ENCODE data around the gene ZSCAN12.
"Not testable (repeated sequence)": the region's sequence is repeated elsewhere in the genome, so short reads cannot be mapped to it uniquely, and the experiment has no call there.

The ZSCAN12 gene

GRCh38 chr6:28393912-28394662 is 5.5 kb downstream of the ZSCAN12 start:
- no peak for DNase-seq

DNA sequence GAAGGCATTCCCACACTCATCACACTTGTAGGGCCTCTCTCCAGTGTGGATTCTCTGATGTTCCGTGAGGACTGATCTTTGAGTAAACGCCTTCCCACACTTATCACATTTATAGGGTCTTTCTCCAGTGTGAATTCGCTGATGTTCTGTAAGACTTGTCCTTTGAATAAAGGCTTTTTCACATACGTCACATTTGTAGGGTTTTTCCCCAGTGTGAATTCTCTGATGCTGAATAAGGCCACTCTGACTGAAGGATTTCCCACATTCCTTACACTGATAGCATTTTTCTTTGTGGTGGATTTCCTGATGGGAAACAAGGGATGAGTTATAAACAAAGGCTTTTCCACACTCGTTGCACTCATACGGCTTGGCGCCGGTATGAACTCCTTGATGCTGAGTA is 8.9 kb downstream of the ZSCAN12 start:
- DNase-seq = no peak

- DNase-seq = no peak
Observed at GRCh38 chr6:28384143-28384533, 15.4 kb downstream of the ZSCAN12 start.

GRCh38 chr6:28383235-28384142 is 16.1 kb downstream of the ZSCAN12 start:
- DNase-seq = peak; percentile 63

DNA sequence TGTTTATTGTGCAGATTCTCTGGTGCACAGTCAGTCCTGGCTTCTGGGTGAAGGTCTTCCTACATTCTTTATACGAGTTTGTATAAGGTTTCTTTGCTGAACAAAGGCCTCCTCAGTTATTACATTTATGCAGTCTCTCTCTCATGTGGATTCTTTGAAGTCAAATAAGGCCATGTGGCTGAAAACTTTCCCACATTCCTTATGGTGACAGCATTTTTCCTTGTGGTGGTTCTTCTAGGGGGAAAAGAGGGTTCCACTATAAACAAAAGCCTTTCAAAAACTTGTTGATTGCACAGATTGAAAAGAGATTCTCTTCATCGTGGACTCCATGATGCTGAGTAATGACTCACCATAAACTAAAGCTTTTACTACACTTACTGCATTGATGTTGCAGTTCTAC is 19.2 kb downstream of the ZSCAN12 start:
- DNase-seq = no peak

- DNase-seq = no peak
Observed at GRCh38 chr6:28378644-28379043, 20.9 kb downstream of the ZSCAN12 start.

- DNase-seq = no peak
Observed at GRCh38 chr6:28377879-28378278, 21.7 kb downstream of the ZSCAN12 start.

DNA sequence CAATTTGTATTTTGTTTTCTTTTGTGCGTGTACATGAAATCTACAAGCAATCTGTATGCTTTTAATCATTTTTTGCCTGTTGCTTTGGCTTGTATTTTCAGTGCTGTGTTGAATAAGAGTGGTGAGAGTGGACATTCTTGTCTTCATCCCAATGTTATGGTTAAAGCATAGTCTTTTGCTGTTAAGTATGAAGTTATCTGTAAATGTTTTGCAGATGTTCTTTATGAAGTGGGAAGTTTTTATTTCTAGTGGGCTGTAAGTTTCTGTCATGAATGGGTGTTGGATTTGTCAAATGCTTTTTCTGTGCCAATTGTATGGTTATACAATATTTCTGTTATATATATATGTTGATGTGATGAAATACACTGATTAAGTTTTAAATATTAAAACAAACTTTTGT is 25.6 kb downstream of the ZSCAN12 start:
- DNase-seq = no peak

DNA sequence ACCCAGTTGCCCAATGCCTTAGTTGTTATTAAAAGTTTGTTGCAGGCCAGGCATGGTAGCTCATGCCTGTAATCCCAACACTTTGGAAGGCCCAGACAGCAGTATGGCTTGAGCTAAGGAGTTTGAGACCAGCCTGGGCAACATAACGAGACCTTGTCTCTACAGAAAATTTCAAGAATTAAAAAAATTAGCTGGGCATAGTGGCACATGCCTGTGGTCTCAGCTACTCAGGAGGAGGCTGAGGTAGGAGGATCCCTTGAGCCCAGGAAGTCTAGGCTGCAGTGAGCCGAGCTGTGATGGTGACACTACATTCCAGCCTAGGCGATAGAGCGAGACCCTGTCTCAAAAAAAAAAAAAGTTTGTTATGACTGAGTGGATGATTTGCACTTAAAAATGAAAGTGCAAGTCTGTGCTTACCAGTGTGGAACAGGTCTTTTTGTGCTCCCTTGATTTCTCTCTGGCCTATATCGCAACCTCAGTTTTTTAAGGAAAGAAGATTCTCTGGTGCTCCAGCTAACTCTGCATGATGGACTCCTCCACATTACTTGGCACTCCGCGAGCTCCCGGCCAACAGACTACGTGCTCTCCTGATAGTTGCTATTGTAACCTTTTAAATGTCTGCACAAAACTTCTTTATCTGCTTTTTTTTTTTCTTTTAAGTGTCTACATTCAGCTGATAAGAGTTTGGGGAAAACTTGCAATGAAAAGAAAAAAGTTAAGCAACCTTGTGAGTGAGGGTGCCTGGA is 27.7 kb downstream of the ZSCAN12 start:
- DNase-seq = no peak

- DNase-seq = no peak
Observed at GRCh38 chr6:28371280-28371679, 28.3 kb downstream of the ZSCAN12 start.

DNA sequence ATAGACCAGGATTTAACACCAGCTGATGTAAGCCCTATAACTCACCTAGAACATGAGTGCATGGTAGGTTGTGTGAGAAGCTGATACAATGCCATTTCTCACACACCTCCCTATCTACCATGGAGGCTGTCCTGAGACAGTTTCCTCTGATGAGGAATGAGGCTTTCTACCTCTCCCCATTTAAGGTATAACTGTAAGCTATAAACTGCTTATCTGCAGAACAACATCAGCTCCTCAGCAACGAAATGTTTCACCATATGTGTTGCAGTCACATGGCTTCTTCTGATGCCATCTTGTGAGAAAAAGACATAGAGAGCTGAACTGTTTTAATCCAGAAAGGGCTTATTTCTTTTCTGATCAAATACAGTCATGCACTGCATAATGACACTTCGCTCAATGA is 29.1 kb downstream of the ZSCAN12 start:
- DNase-seq = no peak

- DNase-seq = no peak
Observed at GRCh38 chr6:28369463-28369862, 30.1 kb downstream of the ZSCAN12 start.

DNA sequence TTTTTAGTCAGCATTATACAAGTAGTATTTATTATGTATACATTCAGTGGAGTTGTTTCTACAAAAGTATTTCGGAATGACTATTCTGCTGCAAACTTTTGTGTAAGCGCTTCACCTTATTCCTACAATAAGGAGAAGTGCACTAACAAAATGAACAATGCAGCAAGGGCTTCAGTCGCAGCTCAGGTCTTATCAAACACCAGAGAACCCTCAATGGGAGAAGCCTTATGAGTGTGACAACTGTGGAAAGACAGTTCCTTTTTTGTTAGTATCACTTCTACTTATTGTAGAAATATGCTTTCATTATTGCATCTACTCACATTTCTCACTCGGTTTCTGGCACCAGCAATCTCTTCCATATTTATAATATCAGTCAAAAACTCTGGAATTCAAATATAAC is 31.0 kb downstream of the ZSCAN12 start:
- no peak for DNase-seq

DNA sequence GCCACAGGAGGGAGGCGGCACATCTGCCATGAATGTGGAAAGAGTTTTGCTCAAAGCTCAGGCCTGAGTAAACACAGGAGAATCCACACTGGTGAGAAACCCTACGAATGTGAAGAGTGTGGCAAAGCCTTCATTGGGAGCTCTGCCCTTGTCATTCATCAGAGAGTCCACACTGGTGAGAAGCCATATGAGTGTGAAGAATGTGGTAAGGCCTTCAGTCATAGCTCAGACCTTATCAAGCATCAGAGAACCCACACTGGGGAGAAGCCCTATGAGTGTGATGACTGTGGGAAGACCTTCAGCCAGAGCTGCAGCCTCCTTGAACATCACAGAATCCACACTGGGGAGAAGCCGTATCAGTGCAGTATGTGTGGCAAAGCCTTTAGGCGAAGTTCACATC is 34.0 kb downstream of the ZSCAN12 start:
- DNase-seq = not testable (repeated sequence)

DNA sequence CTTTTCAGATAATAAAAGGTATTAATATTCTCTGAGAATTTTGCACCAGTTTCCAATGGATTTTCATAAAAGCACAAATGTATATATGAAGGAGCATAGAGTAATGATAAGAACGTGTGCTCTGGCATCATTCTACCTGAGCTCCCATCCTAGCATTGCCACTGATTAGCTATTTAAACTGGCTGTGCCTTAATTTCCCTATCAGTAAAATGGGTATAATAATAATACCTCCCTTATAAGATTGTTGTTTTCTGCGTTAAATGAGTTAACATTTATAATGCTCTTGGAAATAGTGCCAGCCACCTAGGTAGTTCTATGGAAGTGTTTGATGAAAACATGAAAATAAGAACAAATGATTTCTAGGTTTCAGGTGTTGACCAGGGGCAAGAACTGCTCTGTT is 38.6 kb downstream of the ZSCAN12 start:
- DNase-seq = no peak

- DNase-seq = not testable (repeated sequence)
Observed at GRCh38 chr6:28359562-28359961, 40.0 kb downstream of the ZSCAN12 start.

DNA sequence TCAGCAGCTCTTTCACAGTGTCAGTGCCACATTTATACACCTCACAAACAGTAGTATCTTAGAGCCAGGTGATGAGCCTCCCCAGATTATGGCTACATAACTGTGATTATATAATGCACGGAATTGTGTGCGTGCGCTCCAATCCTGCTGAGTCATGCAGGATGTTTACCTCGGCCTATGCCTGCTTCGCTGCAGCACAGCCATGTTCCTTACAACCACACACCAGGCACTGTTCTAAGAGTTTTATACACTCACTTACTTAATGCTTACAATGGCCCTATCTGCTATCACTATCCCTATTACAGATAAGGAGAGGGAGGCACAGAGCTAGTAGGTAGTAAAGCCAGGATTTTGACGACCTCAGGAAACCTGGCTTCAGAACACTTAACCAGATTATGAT is 42.5 kb downstream of the ZSCAN12 start:
- no peak for DNase-seq

GRCh38 chr6:28356666-28357020 is 42.9 kb downstream of the ZSCAN12 start:
- DNase-seq = no peak

DNA sequence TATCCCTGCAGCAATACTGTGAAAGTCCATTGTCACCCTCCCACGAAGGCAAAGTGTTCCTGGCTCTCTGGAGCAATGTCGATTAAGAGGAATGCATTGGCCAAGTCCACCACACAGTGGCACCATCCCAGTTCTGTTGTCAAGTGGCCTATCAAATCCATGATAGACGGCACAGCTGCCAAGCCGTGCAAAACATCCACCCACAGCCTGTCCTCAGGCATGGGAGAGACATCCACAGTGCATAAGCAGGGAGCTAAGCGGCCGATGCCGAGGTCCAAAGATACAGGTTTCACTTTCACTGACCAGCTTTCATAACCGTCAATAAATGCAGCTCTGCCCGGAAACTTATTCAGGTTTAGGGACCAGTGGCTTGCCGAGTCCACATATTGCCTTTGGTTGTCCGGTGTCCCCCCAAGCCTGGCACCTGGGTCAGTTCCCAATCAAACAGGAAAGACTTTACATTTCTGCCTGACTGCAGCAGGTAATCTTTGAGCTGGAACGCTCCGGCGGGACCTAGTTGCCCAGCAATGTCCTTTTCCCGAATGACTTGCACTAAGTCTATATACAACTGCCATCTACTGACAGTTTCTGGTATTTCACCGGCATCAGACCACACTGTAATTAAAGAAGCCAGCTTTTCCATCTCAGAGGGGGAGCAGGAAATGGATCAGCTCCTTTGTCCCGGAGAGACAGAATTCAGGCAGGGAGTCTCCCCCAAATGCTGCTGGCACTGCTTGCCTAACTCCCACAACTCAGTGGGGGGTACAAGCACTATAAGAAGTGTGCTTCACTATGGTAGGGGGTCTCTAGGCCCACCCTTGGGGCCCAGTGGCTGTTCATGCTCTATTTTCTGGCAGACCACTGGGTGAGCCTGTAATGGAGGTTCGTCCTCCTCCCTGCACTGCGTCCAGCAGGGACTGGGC is 43.5 kb downstream of the ZSCAN12 start:
- peak; percentile 80 for DNase-seq

- DNase-seq = no peak
Observed at GRCh38 chr6:28354688-28355554, 44.6 kb downstream of the ZSCAN12 start.

DNA sequence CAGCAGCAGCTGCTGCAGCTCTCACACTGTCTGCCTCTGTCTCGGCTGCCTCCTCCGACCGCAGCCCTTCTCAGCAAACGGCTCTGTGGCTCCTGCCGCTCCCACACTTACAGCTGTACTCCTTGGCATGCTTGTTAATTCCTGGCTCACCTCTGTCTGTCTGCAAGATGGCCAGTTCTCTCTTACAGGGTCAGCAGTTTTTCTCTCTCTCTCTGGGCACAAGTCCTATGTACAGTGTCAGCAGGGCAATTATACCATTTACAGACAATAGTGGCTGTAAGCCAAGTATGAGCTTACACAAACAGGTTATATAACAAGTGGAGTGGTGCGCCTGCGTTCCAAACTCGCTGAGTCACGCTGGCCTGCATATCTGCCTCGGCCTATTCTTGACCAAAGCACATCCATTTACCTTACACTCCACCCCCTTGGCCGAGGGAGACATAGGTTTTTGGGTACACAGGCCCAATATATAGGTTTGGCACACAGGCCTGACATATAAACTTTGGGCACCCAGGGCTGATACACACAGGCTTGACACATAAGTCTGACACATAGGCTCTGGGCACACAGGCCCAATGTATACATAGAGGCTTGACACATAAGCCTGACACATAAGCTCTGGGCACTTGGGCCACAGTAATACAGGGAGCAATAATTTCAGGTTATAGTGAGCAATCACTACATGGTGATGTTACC is 45.4 kb downstream of the ZSCAN12 start:
- no peak for DNase-seq
